Adrenal gland (tissue), 5 donors: ENCODE data around the gene PASD1.
"Not testable (repeated sequence)": the region's sequence is repeated elsewhere in the genome, so short reads cannot be mapped to it uniquely, and the experiment has no call there.

Experiments
- POLR2A ChIP-seq, 2 donors: fragments of 450-650 bp; IDR thresholded peaks; one replicate each; pipeline ENCODE4 v1.6.1; 2017; ENCODE audit warnings: antibody characterized with exemption in 2 of 2, mild to moderate bottlenecking in 2 of 2, moderate library complexity in 1 of 2
- TF ChIP-seq, protein P1 (sequence below), 6 experiments: fragments of 450-650 bp in 4 of 6; fragments of 200-600 bp in 2 of 6; sonication (generic) in 1 of 6; IDR thresholded peaks; 1 replicate in 5 of 6; 2 replicates in 1 of 6; pipeline versions ENCODE4 v1.5.1 to v1.8.0; 2016 to 2021; ENCODE audit warnings: antibody characterized with exemption in 6 of 6, mild to moderate bottlenecking in 2 of 6, moderate library complexity in 1 of 6
- donor health status: DM: no; HTN: no; CAD: no.

GRCh38 chrX:151697082-151697481 is 133.6 kb downstream of the PASD1 start:
- TF ChIP-seq, protein P1, sequence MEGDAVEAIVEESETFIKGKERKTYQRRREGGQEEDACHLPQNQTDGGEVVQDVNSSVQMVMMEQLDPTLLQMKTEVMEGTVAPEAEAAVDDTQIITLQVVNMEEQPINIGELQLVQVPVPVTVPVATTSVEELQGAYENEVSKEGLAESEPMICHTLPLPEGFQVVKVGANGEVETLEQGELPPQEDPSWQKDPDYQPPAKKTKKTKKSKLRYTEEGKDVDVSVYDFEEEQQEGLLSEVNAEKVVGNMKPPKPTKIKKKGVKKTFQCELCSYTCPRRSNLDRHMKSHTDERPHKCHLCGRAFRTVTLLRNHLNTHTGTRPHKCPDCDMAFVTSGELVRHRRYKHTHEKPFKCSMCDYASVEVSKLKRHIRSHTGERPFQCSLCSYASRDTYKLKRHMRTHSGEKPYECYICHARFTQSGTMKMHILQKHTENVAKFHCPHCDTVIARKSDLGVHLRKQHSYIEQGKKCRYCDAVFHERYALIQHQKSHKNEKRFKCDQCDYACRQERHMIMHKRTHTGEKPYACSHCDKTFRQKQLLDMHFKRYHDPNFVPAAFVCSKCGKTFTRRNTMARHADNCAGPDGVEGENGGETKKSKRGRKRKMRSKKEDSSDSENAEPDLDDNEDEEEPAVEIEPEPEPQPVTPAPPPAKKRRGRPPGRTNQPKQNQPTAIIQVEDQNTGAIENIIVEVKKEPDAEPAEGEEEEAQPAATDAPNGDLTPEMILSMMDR (IDR thresholded peaks at IDR 0.05): not testable (repeated sequence)
- TF ChIP-seq POLR2A (IDR thresholded peaks at IDR 0.05): not testable (repeated sequence)
